SU-DHL-6 (cell line): ENCODE data around the gene ELOB.

Source experiments
- H2AFZ ChIP-seq: fragments of 200-600 bp; sonication (generic); 2 replicates; pipeline ENCODE4 v1.6.1; 2014; ENCODE audit warnings: low read depth, mild to moderate bottlenecking, moderate library complexity, mixed read lengths, antibody characterized with exemption, low read length; ENCODE audit not compliant: severe bottlenecking
- H3F3A ChIP-seq: fragments of 200-600 bp; shearing (Covaris generic); 2 replicates; pipeline ENCODE4 v1.6.0; 2016; ENCODE audit warnings: antibody characterized with exemption, mild to moderate bottlenecking; ENCODE audit not compliant: insufficient read depth
- H3K27ac ChIP-seq: fragments of 200-600 bp; sonication (generic); 2 replicates; pipeline ENCODE4 v1.5.1; 2016; ENCODE audit warnings: low read depth, mild to moderate bottlenecking, low read length, moderate library complexity, mixed read lengths
- H3K27me3 ChIP-seq: fragments of 200-600 bp; sonication (generic), shearing (Covaris generic); 2 replicates; pipeline ENCODE4 v1.6.0; 2014; ENCODE audit warnings: mild to moderate bottlenecking, low read length
- H3K36me3 ChIP-seq: fragments of 200-600 bp; sonication (generic); 2 replicates; pipeline ENCODE4 v1.6.1; 2014; ENCODE audit warnings: mild to moderate bottlenecking, low read length, mixed read lengths
- H3K4me2 ChIP-seq: fragments of 300-600, 200-600 bp; shearing (Covaris generic), sonication (generic); 2 replicates; pipeline ENCODE4 v1.6.0; 2014; ENCODE audit warnings: low read length, low read depth, mild to moderate bottlenecking; ENCODE audit not compliant: poor library complexity, severe bottlenecking
- H3K4me3 ChIP-seq: fragments of 200-600 bp; sonication (generic); 2 replicates; pipeline ENCODE4 v1.5.1; 2014; ENCODE audit warnings: antibody characterized with exemption, low read length, mild to moderate bottlenecking, mixed read lengths; ENCODE audit not compliant: insufficient read depth, poor library complexity, severe bottlenecking
- H3K79me2 ChIP-seq: fragments of 200-600 bp; sonication (generic); 2 replicates; pipeline ENCODE4 v1.6.1; 2014; ENCODE audit warnings: mild to moderate bottlenecking, low read length, moderate library complexity; ENCODE audit not compliant: insufficient read depth
- H3K9ac ChIP-seq: fragments of 200-600 bp; sonication (generic); 2 replicates; pipeline ENCODE4 v1.7.0; 2014; ENCODE audit warnings: mild to moderate bottlenecking, low read length
- H3K9me2 ChIP-seq: fragments of 200-600 bp; sonication (generic); replicated peaks from 2 replicates; pipeline ENCODE4 v1.6.1; 2014; ENCODE audit warnings: low read length; ENCODE audit not compliant: insufficient read depth
- H3K9me3 ChIP-seq: fragments of 200-600 bp; sonication (generic); 2 replicates; pipeline ENCODE4 v1.6.1; 2014; ENCODE audit warnings: low read length, mixed read lengths; ENCODE audit not compliant: insufficient read depth
- H4K20me1 ChIP-seq: fragments of 200-600 bp; sonication (generic); 2 replicates; pipeline ENCODE4 v1.6.1; 2014; ENCODE audit warnings: low read depth, mild to moderate bottlenecking, antibody characterized with exemption, low read length, moderate library complexity, mixed read lengths
- CTCF ChIP-seq: fragments of 200-600 bp; sonication (generic); IDR thresholded peaks from one replicate; pipeline ENCODE4 v1.5.1; 2017; ENCODE audit warnings: antibody characterized with exemption, mild to moderate bottlenecking, low read length, moderate library complexity; ENCODE audit not compliant: insufficient read depth, poor library complexity, severe bottlenecking
- EZH2phosphoT487 ChIP-seq: fragments of 200-600 bp; sonication (generic), shearing (Covaris generic); conservative IDR thresholded peaks from 2 replicates; pipeline ENCODE4 v1.6.1; 2018; ENCODE audit warnings: mild to moderate bottlenecking, antibody characterized with exemption, low read length, moderate library complexity, mixed read lengths

ELOB gene

GRCh38 chr16:2792940-2793339, 15.9 kb upstream of the ELOB start:
- Histone ChIP-seq H3K4me3 (no peak overlapping the region), H3K9me2 (no peaks in the 10 kb centered on the region), H3K36me3 (no peaks in the 10 kb centered on the region), H3F3A (no peaks in the 10 kb centered on the region), H3K9ac (no peak overlapping the region), H2AFZ (no peak overlapping the region), H3K27ac (no peak overlapping the region), H3K4me2 (no peak overlapping the region), H3K79me2 (no peaks in the 10 kb centered on the region), H3K27me3 (no peaks in the 10 kb centered on the region), H3K9me3 (no peaks in the 10 kb centered on the region), H4K20me1 (no peaks in the 10 kb centered on the region)
- TF ChIP-seq CTCF (no peak), EZH2phosphoT487 (no peak)

- Histone ChIP-seq H3K4me2 (no peak overlapping the region), H4K20me1 (no peaks in the 10 kb centered on the region), H3K4me3 (no peak overlapping the region), H3K9me2 (no peaks in the 10 kb centered on the region), H3K27me3 (no peaks in the 10 kb centered on the region), H3F3A (no peaks in the 10 kb centered on the region), H3K9me3 (no peaks in the 10 kb centered on the region), H3K27ac (no peak overlapping the region), H3K36me3 (no peaks in the 10 kb centered on the region), H2AFZ (no peak overlapping the region), H3K79me2 (no peaks in the 10 kb centered on the region), H3K9ac (no peak overlapping the region)
- TF ChIP-seq CTCF (no peak), EZH2phosphoT487 (no peak)
These were observed 14.1 kb upstream of the ELOB start for GRCh38 chr16:2791174-2791573.

- Histone ChIP-seq H3K4me3 (no peak overlapping the region), H3K4me2 (no peak overlapping the region), H4K20me1 (no peaks in the 10 kb centered on the region), H3K36me3 (no peaks in the 10 kb centered on the region), H2AFZ (no peak overlapping the region), H3K27me3 (no peaks in the 10 kb centered on the region), H3K27ac (no peak overlapping the region), H3K9me3 (no peaks in the 10 kb centered on the region), H3K9ac (no peak overlapping the region), H3F3A (no peaks in the 10 kb centered on the region), H3K79me2 (no peaks in the 10 kb centered on the region), H3K9me2 (no peaks in the 10 kb centered on the region)
- no peak for TF ChIP-seq EZH2phosphoT487
- no peak for TF ChIP-seq CTCF
These were observed 13.6 kb upstream of the ELOB start for GRCh38 chr16:2790631-2791030.

- no peaks in the 10 kb centered on the region for H3K27me3 ChIP-seq
- H4K20me1 ChIP-seq, result no peaks in the 10 kb centered on the region
- no peak overlapping the region for H3K9ac ChIP-seq
- no peaks in the 10 kb centered on the region for H3K9me3 ChIP-seq
- H3K79me2 ChIP-seq, result no peaks in the 10 kb centered on the region
- no peak overlapping the region for H3K4me3 ChIP-seq
- H2AFZ ChIP-seq, result no peak overlapping the region
- H3K36me3 ChIP-seq, result no peaks in the 10 kb centered on the region
- no peaks in the 10 kb centered on the region for H3K9me2 ChIP-seq
- H3F3A ChIP-seq, result no peaks in the 10 kb centered on the region
- no peak overlapping the region for H3K4me2 ChIP-seq
- no peak overlapping the region for H3K27ac ChIP-seq
- TF ChIP-seq CTCF, result no peak
- TF ChIP-seq EZH2phosphoT487, result no peak
These were observed 10.9 kb upstream of the ELOB start for GRCh38 chr16:2787961-2788360.
